Stimulated activated naive B cell treated with anti-CD40 and anti-IgM and Interleukin-4, amounts not matched to agents 10 μg/mL and 1 μg/mL and 100 μg/mL, for 72 hours (primary cell): ENCODE measurements around the gene NDFIP1.
"Not testable (repeated sequence)": the region's sequence is repeated elsewhere in the genome, so short reads cannot be mapped to it uniquely, and the experiment has no call there.

ENCODE experiments used
- ATAC-seq, 2 donors: fragments of 150-1000 bp; cut with Tn5 transposase; replicated peaks; 2 replicates each; pipeline ENCODE4 v1.10.0; 2021; ENCODE audit warnings: moderate library complexity in 1 of 2
- DNase-seq: peaks from one replicate; pipeline ENCODE4 v3.0.0; 2021
- H3K27ac Mint-ChIP-seq: one replicate; pipeline ENCODE4 v1.8.0; 2022; ENCODE audit warnings: mild to moderate bottlenecking, mixed read lengths
- H3K27me3 Mint-ChIP-seq, 2 donors: one replicate each; pipeline ENCODE4 v1.8.0; 2022; ENCODE audit warnings: mixed read lengths in 2 of 2
- H3K36me3 Mint-ChIP-seq, 2 donors: one replicate each; pipeline ENCODE4 v1.8.0; 2022; ENCODE audit warnings: mixed read lengths in 2 of 2, mild to moderate bottlenecking in 1 of 2
- H3K4me1 Mint-ChIP-seq, 2 donors: one replicate each; pipeline ENCODE4 v1.8.0; 2022; ENCODE audit warnings: mixed read lengths in 2 of 2, mild to moderate bottlenecking in 1 of 2
- H3K4me3 Mint-ChIP-seq, 2 donors: one replicate each; pipeline ENCODE4 v1.8.0; 2022; ENCODE audit warnings: mild to moderate bottlenecking in 2 of 2, mixed read lengths in 2 of 2, moderate library complexity in 1 of 2
- H3K9me3 Mint-ChIP-seq, 2 donors: one replicate each; pipeline ENCODE4 v1.8.0; 2022; ENCODE audit warnings: mixed read lengths in 2 of 2, mild to moderate bottlenecking in 1 of 2

The NDFIP1 gene

GRCh38 chr5:142080248-142080647 lies 28.3 kb upstream of the NDFIP1 start:
- DNase-seq (no peak), ATAC-seq (no peak)
- peaks cover 14 to 28% of the 10 kb centered on the region in 2 donors for H3K27me3 Mint-ChIP-seq
- no peaks in the 10 kb centered on the region for H3K9me3 Mint-ChIP-seq
- no peak overlapping the region for H3K27ac Mint-ChIP-seq
- peaks cover 0 to 4% of the 10 kb centered on the region in 2 donors for H3K4me1 Mint-ChIP-seq
- no peak overlapping the region for H3K4me3 Mint-ChIP-seq
- no peaks in the 10 kb centered on the region for H3K36me3 Mint-ChIP-seq

- H3K27me3 Mint-ChIP-seq = peaks cover 21 to 28% of the 10 kb centered on the region in 2 donors
- peaks cover 0 to 4% of the 10 kb centered on the region in 2 donors for H3K4me1 Mint-ChIP-seq
- no peak overlapping the region for H3K4me3 Mint-ChIP-seq
- H3K9me3 Mint-ChIP-seq = no peaks in the 10 kb centered on the region
- ATAC-seq (peak; percentile 44 to 78), DNase-seq (no peak)
- H3K36me3 Mint-ChIP-seq = no peaks in the 10 kb centered on the region
- no peak overlapping the region for H3K27ac Mint-ChIP-seq
These were observed 26.3 kb upstream of the NDFIP1 start for GRCh38 chr5:142082182-142082781.

- H3K27me3 Mint-ChIP-seq = peaks cover 31 to 44% of the 10 kb centered on the region in 2 donors
- ATAC-seq = no peak
These were observed 22.4 kb upstream of the NDFIP1 start for GRCh38 chr5:142086229-142086628.

GRCh38 chr5:142086679-142087078 lies 21.9 kb upstream of the NDFIP1 start:
- ATAC-seq = no peak
- Mint-ChIP-seq H3K9me3 (no peaks in the 10 kb centered on the region), H3K4me1 (peaks cover 0 to 4% of the 10 kb centered on the region in 2 donors), H3K36me3 (no peaks in the 10 kb centered on the region), H3K27ac (no peak overlapping the region), H3K27me3 (peaks cover 29 to 44% of the 10 kb centered on the region in 2 donors), H3K4me3 (no peak overlapping the region)
- DNase-seq = no peak

More at GRCh38 chr5:142086229-142086628, 22.4 kb upstream of the NDFIP1 start:
- DNase-seq = no peak
- no peaks in the 10 kb centered on the region for H3K36me3 Mint-ChIP-seq
- H3K4me3 Mint-ChIP-seq = no peak overlapping the region
- H3K4me1 Mint-ChIP-seq = peaks cover 0 to 4% of the 10 kb centered on the region in 2 donors
- H3K27ac Mint-ChIP-seq = no peak overlapping the region
- H3K9me3 Mint-ChIP-seq = no peaks in the 10 kb centered on the region

GRCh38 chr5:142087920-142088679 lies 20.5 kb upstream of the NDFIP1 start:
- DNase-seq (no peak), ATAC-seq (no peak)
- Mint-ChIP-seq H3K4me3 (no peak overlapping the region), H3K36me3 (no peaks in the 10 kb centered on the region), H3K27me3 (peaks cover 26 to 40% of the 10 kb centered on the region in 2 donors), H3K4me1 (no peaks in the 10 kb centered on the region), H3K27ac (no peak overlapping the region), H3K9me3 (no peaks in the 10 kb centered on the region)

GRCh38 chr5:142088855-142089479 lies 19.6 kb upstream of the NDFIP1 start:
- not testable (repeated sequence) for H3K36me3 Mint-ChIP-seq, H3K27ac Mint-ChIP-seq, DNase-seq, H3K4me1 Mint-ChIP-seq, H3K4me3 Mint-ChIP-seq, ATAC-seq, H3K9me3 Mint-ChIP-seq
- peaks cover 26 to 40% of the 10 kb centered on the region in 2 donors for H3K27me3 Mint-ChIP-seq

- no peak overlapping the region for H3K27ac Mint-ChIP-seq
- H3K4me1 Mint-ChIP-seq = peaks cover 5 to 11% of the 10 kb centered on the region in 2 donors
- peaks cover 13 to 27% of the 10 kb centered on the region in 2 donors for H3K27me3 Mint-ChIP-seq
- no peaks in the 10 kb centered on the region for H3K9me3 Mint-ChIP-seq
- ATAC-seq (no peak), DNase-seq (no peak)
- no peak overlapping the region for H3K4me3 Mint-ChIP-seq
- H3K36me3 Mint-ChIP-seq = no peaks in the 10 kb centered on the region
These were observed 17.6 kb upstream of the NDFIP1 start for GRCh38 chr5:142091012-142091411.

GRCh38 chr5:142091922-142092321 lies 16.7 kb upstream of the NDFIP1 start:
- peaks cover 5 to 11% of the 10 kb centered on the region in 2 donors for H3K4me1 Mint-ChIP-seq
- no peaks in the 10 kb centered on the region for H3K36me3 Mint-ChIP-seq
- H3K27me3 Mint-ChIP-seq = peaks cover 13 to 25% of the 10 kb centered on the region in 2 donors
- no peaks in the 10 kb centered on the region for H3K9me3 Mint-ChIP-seq
- ATAC-seq (no peak), DNase-seq (no peak)
- no peak overlapping the region for H3K4me3 Mint-ChIP-seq
- no peak overlapping the region for H3K27ac Mint-ChIP-seq

- Mint-ChIP-seq H3K4me3 (no peak overlapping the region), H3K9me3 (no peaks in the 10 kb centered on the region), H3K27me3 (peaks cover 7 to 12% of the 10 kb centered on the region in 2 donors), H3K36me3 (no peaks in the 10 kb centered on the region), H3K4me1 (peaks cover 5 to 11% of the 10 kb centered on the region in 2 donors), H3K27ac (peak overlapping the region; percentile 73)
- ATAC-seq (peak in 1 of 2 donors; percentile 58), DNase-seq (peak; percentile 18)
These were observed 13.5 kb upstream of the NDFIP1 start for GRCh38 chr5:142095035-142095434.

- DNase-seq = peak; percentile 18
- ATAC-seq = peak; percentile 78 to 89
- Mint-ChIP-seq H3K4me3 (no peak overlapping the region), H3K36me3 (no peaks in the 10 kb centered on the region), H3K4me1 (peaks cover 5 to 11% of the 10 kb centered on the region in 2 donors), H3K27ac (peak overlapping the region; percentile 73), H3K27me3 (peaks cover 6 to 14% of the 10 kb centered on the region in 2 donors), H3K9me3 (no peaks in the 10 kb centered on the region)
These were observed 12.8 kb upstream of the NDFIP1 start for GRCh38 chr5:142095651-142096330.

- ATAC-seq = no peak
These were observed 12.2 kb upstream of the NDFIP1 start for GRCh38 chr5:142096382-142096781.

GRCh38 chr5:142097681-142098080 lies 10.9 kb upstream of the NDFIP1 start:
- ATAC-seq = no peak
- peaks cover 3 to 19% of the 10 kb centered on the region in 2 donors for H3K27me3 Mint-ChIP-seq
- H3K36me3 Mint-ChIP-seq = no peaks in the 10 kb centered on the region
- H3K27ac Mint-ChIP-seq = no peak overlapping the region
- no peak overlapping the region for H3K4me3 Mint-ChIP-seq
- H3K4me1 Mint-ChIP-seq = peaks cover 5 to 11% of the 10 kb centered on the region in 2 donors
- DNase-seq = no peak
- H3K9me3 Mint-ChIP-seq = peaks cover 0 to 3% of the 10 kb centered on the region in 2 donors

More at GRCh38 chr5:142096382-142096781, 12.2 kb upstream of the NDFIP1 start:
- no peak overlapping the region for H3K27ac Mint-ChIP-seq
- peaks cover 0 to 3% of the 10 kb centered on the region in 2 donors for H3K9me3 Mint-ChIP-seq
- no peak for DNase-seq
- H3K4me1 Mint-ChIP-seq = peaks cover 5 to 11% of the 10 kb centered on the region in 2 donors
- H3K4me3 Mint-ChIP-seq = no peak overlapping the region
- H3K27me3 Mint-ChIP-seq = peaks cover 3 to 19% of the 10 kb centered on the region in 2 donors
- no peaks in the 10 kb centered on the region for H3K36me3 Mint-ChIP-seq

GRCh38 chr5:142098275-142098674 lies 10.3 kb upstream of the NDFIP1 start:
- Mint-ChIP-seq H3K4me3 (no peak overlapping the region), H3K36me3 (no peaks in the 10 kb centered on the region), H3K9me3 (peaks cover 0 to 3% of the 10 kb centered on the region in 2 donors), H3K4me1 (peaks cover 5 to 11% of the 10 kb centered on the region in 2 donors), H3K27ac (no peak overlapping the region), H3K27me3 (peaks cover 7 to 19% of the 10 kb centered on the region in 2 donors)
- no peak for ATAC-seq
- DNase-seq = no peak

GRCh38 chr5:142098931-142099330 lies 9.6 kb upstream of the NDFIP1 start:
- H3K27ac Mint-ChIP-seq = no peak overlapping the region

More at GRCh38 chr5:142098931-142099330, 9.6 kb upstream of the NDFIP1 start:
- DNase-seq (no peak), ATAC-seq (no peak)
- Mint-ChIP-seq H3K27me3 (peaks cover 7 to 19% of the 10 kb centered on the region in 2 donors), H3K9me3 (peaks cover 0 to 3% of the 10 kb centered on the region in 2 donors), H3K4me3 (no peak overlapping the region), H3K36me3 (no peaks in the 10 kb centered on the region), H3K4me1 (peaks cover 5 to 11% of the 10 kb centered on the region in 2 donors)
